SU-DHL-6 (cell line): ENCODE measurements around the gene LHFPL6.

Source experiments
- H2AFZ ChIP-seq: fragments of 200-600 bp; sonication (generic); 2 replicates; pipeline ENCODE4 v1.6.1; 2014; ENCODE audit warnings: low read depth, mild to moderate bottlenecking, moderate library complexity, mixed read lengths, antibody characterized with exemption, low read length; ENCODE audit not compliant: severe bottlenecking
- H3F3A ChIP-seq: fragments of 200-600 bp; shearing (Covaris generic); 2 replicates; pipeline ENCODE4 v1.6.0; 2016; ENCODE audit warnings: antibody characterized with exemption, mild to moderate bottlenecking; ENCODE audit not compliant: insufficient read depth
- H3K27ac ChIP-seq: fragments of 200-600 bp; sonication (generic); 2 replicates; pipeline ENCODE4 v1.5.1; 2016; ENCODE audit warnings: low read depth, mild to moderate bottlenecking, low read length, moderate library complexity, mixed read lengths
- H3K27me3 ChIP-seq: fragments of 200-600 bp; sonication (generic), shearing (Covaris generic); 2 replicates; pipeline ENCODE4 v1.6.0; 2014; ENCODE audit warnings: mild to moderate bottlenecking, low read length
- H3K36me3 ChIP-seq: fragments of 200-600 bp; sonication (generic); 2 replicates; pipeline ENCODE4 v1.6.1; 2014; ENCODE audit warnings: mild to moderate bottlenecking, low read length, mixed read lengths
- H3K4me2 ChIP-seq: fragments of 300-600, 200-600 bp; shearing (Covaris generic), sonication (generic); 2 replicates; pipeline ENCODE4 v1.6.0; 2014; ENCODE audit warnings: low read length, low read depth, mild to moderate bottlenecking; ENCODE audit not compliant: poor library complexity, severe bottlenecking
- H3K4me3 ChIP-seq: fragments of 200-600 bp; sonication (generic); 2 replicates; pipeline ENCODE4 v1.5.1; 2014; ENCODE audit warnings: antibody characterized with exemption, low read length, mild to moderate bottlenecking, mixed read lengths; ENCODE audit not compliant: insufficient read depth, poor library complexity, severe bottlenecking
- H3K79me2 ChIP-seq: fragments of 200-600 bp; sonication (generic); 2 replicates; pipeline ENCODE4 v1.6.1; 2014; ENCODE audit warnings: mild to moderate bottlenecking, low read length, moderate library complexity; ENCODE audit not compliant: insufficient read depth
- H3K9ac ChIP-seq: fragments of 200-600 bp; sonication (generic); 2 replicates; pipeline ENCODE4 v1.7.0; 2014; ENCODE audit warnings: mild to moderate bottlenecking, low read length
- H3K9me2 ChIP-seq: fragments of 200-600 bp; sonication (generic); replicated peaks from 2 replicates; pipeline ENCODE4 v1.6.1; 2014; ENCODE audit warnings: low read length; ENCODE audit not compliant: insufficient read depth
- H3K9me3 ChIP-seq: fragments of 200-600 bp; sonication (generic); 2 replicates; pipeline ENCODE4 v1.6.1; 2014; ENCODE audit warnings: low read length, mixed read lengths; ENCODE audit not compliant: insufficient read depth
- H4K20me1 ChIP-seq: fragments of 200-600 bp; sonication (generic); 2 replicates; pipeline ENCODE4 v1.6.1; 2014; ENCODE audit warnings: low read depth, mild to moderate bottlenecking, antibody characterized with exemption, low read length, moderate library complexity, mixed read lengths
- EZH2phosphoT487 ChIP-seq: fragments of 200-600 bp; sonication (generic), shearing (Covaris generic); conservative IDR thresholded peaks from 2 replicates; pipeline ENCODE4 v1.6.1; 2018; ENCODE audit warnings: mild to moderate bottlenecking, antibody characterized with exemption, low read length, moderate library complexity, mixed read lengths
- TF ChIP-seq, protein P1 (sequence below): fragments of 200-600 bp; sonication (generic); IDR thresholded peaks from one replicate; pipeline ENCODE4 v1.5.1; 2017; ENCODE audit warnings: antibody characterized with exemption, mild to moderate bottlenecking, low read length, moderate library complexity; ENCODE audit not compliant: insufficient read depth, poor library complexity, severe bottlenecking

The LHFPL6 gene

GRCh38 chr13:39637890-39638289 is 34.9 kb upstream of the LHFPL6 start:
- TF ChIP-seq EZH2phosphoT487, result no peak
- Histone ChIP-seq H3K27ac (no peak overlapping the region), H3K9me2 (no peaks in the 10 kb centered on the region), H3K9me3 (no peaks in the 10 kb centered on the region), H3K36me3 (no peaks in the 10 kb centered on the region), H2AFZ (no peak overlapping the region), H3K4me2 (no peak overlapping the region), H3K79me2 (no peaks in the 10 kb centered on the region), H4K20me1 (no peaks in the 10 kb centered on the region), H3F3A (no peaks in the 10 kb centered on the region), H3K9ac (no peak overlapping the region), H3K27me3 (no peaks in the 10 kb centered on the region), H3K4me3 (no peak overlapping the region)

- no peaks in the 10 kb centered on the region for H3K36me3 ChIP-seq
- no peak overlapping the region for H3K9ac ChIP-seq
- H3K9me2 ChIP-seq, result no peaks in the 10 kb centered on the region
- no peaks in the 10 kb centered on the region for H3K27me3 ChIP-seq
- H4K20me1 ChIP-seq, result no peaks in the 10 kb centered on the region
- H3K4me2 ChIP-seq, result no peak overlapping the region
- TF ChIP-seq EZH2phosphoT487, result no peak
- no peaks in the 10 kb centered on the region for H3F3A ChIP-seq
- H2AFZ ChIP-seq, result no peak overlapping the region
- H3K27ac ChIP-seq, result no peak overlapping the region
- no peak overlapping the region for H3K4me3 ChIP-seq
- H3K9me3 ChIP-seq, result 0 out of 2 replicates have a peak, but pooled peaks cover 5% of the 10 kb centered on the region
- no peaks in the 10 kb centered on the region for H3K79me2 ChIP-seq
Measured at GRCh38 chr13:39635564-39635963, 32.6 kb upstream of the LHFPL6 start.

DNA sequence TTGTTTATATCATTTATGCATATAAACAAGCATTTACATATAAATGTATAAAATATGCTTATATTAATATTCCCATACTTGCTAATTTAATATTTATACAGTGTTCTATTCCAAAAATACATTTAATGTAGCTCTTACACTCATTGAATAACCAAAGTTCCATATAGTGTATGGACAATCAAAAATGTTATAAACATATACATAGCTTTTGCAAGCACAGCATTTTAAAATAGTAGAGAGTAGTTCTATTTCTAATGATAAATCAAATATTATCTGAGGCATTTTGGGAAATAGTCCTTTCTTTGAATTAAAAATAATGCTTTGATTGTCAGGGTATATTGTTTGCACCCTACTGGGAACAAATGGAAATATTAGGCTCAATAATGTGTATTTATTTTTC is 30.0 kb upstream of the LHFPL6 start:
- Histone ChIP-seq H2AFZ (no peak overlapping the region), H3K9me3 (0 out of 2 replicates have a peak, but pooled peaks cover 5% of the 10 kb centered on the region), H3K27me3 (no peaks in the 10 kb centered on the region), H3F3A (no peaks in the 10 kb centered on the region), H3K27ac (no peak overlapping the region), H3K9ac (no peak overlapping the region), H3K4me3 (no peak overlapping the region), H3K9me2 (no peaks in the 10 kb centered on the region), H3K79me2 (no peaks in the 10 kb centered on the region), H3K4me2 (no peak overlapping the region), H4K20me1 (no peaks in the 10 kb centered on the region), H3K36me3 (no peaks in the 10 kb centered on the region)
- TF ChIP-seq, protein P1, sequence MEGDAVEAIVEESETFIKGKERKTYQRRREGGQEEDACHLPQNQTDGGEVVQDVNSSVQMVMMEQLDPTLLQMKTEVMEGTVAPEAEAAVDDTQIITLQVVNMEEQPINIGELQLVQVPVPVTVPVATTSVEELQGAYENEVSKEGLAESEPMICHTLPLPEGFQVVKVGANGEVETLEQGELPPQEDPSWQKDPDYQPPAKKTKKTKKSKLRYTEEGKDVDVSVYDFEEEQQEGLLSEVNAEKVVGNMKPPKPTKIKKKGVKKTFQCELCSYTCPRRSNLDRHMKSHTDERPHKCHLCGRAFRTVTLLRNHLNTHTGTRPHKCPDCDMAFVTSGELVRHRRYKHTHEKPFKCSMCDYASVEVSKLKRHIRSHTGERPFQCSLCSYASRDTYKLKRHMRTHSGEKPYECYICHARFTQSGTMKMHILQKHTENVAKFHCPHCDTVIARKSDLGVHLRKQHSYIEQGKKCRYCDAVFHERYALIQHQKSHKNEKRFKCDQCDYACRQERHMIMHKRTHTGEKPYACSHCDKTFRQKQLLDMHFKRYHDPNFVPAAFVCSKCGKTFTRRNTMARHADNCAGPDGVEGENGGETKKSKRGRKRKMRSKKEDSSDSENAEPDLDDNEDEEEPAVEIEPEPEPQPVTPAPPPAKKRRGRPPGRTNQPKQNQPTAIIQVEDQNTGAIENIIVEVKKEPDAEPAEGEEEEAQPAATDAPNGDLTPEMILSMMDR, result no peak
- TF ChIP-seq EZH2phosphoT487, result no peak

GRCh38 chr13:39631307-39631706 is 28.3 kb upstream of the LHFPL6 start:
- Histone ChIP-seq H3K9ac (no peak overlapping the region), H3K4me2 (no peak overlapping the region), H3K9me3 (0 out of 2 replicates have a peak, but pooled peaks cover 5% of the 10 kb centered on the region), H3K79me2 (no peaks in the 10 kb centered on the region), H4K20me1 (no peaks in the 10 kb centered on the region), H3F3A (no peaks in the 10 kb centered on the region), H3K4me3 (no peak overlapping the region), H3K9me2 (no peaks in the 10 kb centered on the region), H3K36me3 (no peaks in the 10 kb centered on the region), H2AFZ (no peak overlapping the region), H3K27ac (no peak overlapping the region), H3K27me3 (no peaks in the 10 kb centered on the region)
- TF ChIP-seq, protein P1, result no peak
- no peak for TF ChIP-seq EZH2phosphoT487
